IPS DF 4.7 (cell line): ENCODE results near the gene PRAMEF12.
"Not testable (repeated sequence)": the region's sequence is repeated elsewhere in the genome, so short reads cannot be mapped to it uniquely, and the experiment has no call there.

Source experiments
- DNase-seq: peaks from one replicate; pipeline ENCODE4 v3.0.0-alpha.2; 2013; ENCODE audit warnings: low spot score; ENCODE audit errors: extremely low read depth

Gene PRAMEF12

DNA sequence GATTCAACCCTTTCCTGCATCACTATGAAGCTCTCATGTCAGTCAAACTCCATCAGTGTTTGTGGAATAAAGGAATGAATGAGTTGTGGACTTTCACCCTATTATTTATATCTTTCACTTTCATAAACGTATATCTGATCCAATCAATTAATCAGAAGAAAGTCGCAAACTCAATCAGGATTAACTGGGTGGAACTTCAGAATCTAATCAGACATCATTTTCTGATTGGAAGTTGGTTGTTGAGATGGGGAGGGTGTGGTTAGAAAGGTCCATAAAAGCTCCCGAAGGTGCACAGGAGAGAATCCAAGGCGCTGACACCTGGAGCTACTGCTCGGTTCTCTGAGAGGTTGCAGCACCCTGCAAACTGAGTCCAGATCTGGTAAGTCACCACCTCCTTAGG, at the start of gene PRAMEF12:
TSS of gene PRAMEF12 (plus strand) at position 301 of the 400 bp plus-strand sequence. CDS start 1,130 bp downstream, outside the sequence.
- no peak for DNase-seq

DNA sequence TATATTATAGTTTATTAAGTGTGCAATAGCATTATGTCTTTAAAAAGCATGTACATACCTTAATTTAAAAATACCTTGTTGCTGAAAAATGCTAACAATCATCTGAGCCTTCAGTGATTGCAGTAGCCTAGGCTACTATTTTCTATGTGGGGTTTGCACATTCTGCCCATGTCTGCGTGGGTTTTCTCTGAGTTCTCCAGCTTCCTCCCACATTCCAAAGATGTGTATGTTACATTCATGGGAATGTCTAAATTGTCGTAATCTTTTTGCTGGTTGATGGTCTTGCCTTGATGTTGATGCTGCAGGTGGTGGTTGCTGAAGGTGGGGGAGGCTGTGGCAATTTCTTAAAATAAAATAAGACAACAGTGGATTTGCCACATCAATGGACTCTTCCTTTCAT, 45.1 kb upstream of the PRAMEF12 start:
- DNase-seq: no peak

DNA sequence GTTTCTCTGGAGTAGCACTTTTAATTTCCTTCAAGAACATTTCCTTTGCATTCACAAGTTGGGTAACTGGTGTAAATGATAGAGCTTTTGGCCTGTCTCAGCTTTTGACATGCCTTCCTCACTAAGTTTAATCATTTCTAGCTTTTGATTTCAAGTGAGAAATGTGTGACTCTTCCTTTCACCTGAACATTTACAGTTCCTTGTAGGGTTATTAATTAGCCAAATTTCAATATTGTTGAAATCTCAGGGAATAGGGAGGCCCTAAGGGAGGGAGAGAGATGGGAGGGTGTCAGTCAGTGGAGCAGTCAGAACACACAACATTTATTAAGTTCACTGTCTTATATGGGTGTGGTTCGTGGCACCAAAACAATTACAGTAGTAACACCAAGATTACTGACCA, 43.4 kb upstream of the PRAMEF12 start:
- DNase-seq: no peak

DNA sequence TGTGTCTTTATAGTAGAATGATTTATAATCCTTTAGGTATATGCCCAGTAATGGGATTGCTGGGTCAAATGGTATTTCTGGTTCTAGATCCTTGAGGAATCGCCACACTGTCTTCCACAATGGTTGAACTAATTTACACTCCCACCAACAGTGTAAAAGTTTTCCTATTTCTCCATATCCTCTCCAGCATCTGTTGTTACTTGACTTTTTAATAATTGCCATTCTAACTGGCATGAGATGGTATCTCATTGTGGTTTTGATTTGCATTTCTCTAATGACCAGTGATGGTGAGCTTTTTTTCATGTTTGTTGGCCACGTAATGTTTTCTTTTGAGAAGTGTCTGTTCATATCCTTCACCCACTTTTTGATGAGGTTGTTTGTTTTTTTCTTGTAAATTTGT, 42.5 kb upstream of the PRAMEF12 start:
- DNase-seq: not testable (repeated sequence)

DNA sequence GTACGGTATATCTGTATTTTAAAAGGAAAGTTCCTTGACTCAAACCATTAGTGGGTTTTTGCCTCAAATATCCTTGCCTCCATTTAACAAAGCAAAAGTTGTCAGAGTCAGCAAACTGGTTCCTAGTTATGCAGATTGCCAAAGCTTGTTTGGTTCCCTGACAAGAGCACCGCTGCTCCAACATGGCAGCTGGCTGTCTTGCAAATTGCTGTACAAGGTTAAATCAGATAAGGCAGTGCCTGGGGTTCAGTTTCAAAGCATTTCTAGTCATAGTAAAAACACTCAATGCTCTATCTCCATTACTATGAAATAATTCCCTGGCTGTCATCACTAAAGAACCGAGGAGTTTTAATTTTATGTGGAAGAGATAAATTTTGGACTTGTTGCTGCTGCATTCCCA, 38.9 kb upstream of the PRAMEF12 start:
- no peak for DNase-seq

DNA sequence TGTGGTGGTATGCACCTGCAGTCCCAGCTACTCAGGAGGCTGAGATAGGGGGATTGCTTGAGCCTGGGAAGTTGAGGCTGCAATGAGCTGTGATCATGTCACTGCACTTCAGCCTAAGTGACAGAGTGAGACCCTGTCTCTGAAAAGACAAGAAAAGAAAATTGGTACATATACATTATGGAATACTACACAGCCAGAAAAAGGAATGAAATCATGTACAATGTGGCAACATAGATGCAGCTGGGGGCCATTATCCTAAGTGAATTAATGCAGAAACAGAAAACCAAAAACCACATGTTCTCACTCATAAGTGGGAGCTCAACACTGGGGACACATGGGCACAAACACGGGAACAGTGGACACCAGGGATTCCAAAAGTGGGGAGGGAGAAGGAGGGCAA, 34.6 kb upstream of the PRAMEF12 start:
- no peak for DNase-seq

DNA sequence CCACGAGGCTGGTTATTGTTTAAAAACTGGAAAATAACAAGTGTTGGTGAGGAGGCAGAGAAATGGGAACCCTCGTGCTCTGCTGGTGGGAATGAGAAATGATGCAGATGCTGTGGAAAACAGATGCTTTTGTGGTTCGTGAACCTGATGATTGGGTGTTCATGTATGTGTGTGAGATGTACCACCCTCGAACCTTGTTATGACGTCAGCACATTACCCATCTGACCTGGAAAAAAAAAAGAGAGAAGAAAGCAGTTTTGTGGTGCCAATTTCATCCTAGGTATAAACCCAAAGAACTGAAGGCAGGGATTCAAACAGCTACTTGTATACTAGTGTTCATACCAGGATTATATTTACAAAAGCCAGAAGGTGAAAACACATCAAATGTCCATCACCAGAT, 33.9 kb upstream of the PRAMEF12 start:
- no peak for DNase-seq

DNA sequence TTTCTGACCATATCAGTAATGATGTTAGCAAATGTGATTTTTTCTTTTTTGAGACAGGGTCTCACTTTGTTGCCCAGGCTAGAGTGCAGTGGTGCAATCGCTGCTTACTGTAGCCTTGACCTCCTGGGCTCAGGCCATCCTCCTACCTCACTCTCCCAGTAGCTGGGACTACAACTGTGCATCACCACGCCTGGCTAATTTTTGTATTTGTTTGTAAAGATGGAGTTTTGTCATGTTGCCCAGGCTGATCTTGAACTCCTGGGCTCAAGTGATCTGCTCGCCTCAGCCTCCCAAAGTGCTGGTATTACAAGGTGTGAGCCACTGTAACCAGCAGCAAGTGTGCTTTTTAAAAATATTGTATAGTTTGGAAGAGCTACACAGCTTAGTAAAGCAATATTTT, 31.6 kb upstream of the PRAMEF12 start:
- DNase-seq: no peak

DNA sequence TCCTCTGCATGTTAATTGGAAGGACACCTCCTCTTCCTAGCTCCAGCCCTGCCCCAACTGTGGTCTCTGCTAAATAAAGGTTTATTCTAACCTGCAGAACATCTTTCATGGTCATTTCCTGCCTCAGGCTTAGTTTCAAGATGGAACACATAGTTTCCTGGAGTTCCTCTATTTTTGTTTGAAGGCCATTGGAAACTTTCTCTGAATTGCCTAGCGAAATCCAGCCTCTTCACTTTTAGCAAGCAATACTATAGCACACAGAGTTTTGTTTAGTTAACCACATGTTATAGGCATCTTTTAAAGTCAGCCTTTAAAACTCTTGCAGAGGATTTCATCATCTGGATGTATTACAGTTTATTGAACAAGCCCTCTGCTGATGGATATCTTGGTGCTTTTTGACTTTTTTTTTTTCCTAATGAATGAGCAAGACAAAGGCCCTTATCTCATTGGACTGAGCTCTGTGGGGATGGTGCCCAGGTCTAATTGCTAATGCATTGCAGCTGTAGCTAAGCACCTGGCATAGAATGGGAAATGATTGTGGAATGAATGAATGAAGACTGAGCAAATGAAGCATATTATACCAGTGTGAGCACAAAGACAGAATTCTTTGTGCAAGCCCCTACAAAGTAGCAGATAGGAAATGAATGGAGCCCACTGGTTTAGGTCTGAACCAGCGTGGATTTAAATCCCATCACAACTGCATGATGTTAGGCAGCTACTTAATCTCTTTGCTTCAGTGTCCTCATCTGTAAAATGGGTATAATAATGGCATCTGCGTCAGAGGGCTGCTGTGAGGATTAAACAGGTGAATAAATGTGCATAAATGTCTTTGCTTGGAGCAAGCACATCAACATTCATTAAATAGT, 28.2 kb upstream of the PRAMEF12 start:
- no peak for DNase-seq

DNA sequence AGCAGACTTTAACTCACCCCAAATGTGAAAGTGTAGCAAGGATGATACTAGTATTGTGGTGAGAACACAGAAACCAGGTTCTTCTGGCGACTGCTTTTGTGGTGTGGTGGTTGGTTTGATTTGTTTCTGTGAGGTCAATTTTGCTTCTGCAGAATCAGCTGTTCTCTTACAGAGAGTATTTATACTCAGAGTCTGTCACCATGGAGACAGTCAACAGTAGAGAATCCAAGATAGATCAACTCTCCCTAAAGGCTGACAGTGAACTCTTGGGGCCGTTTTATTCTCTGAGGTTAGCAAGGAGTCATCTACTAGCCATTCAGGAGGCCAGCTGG, 27.6 kb upstream of the PRAMEF12 start, which contains the start of gene CFAP107:
TSS of gene CFAP107 (plus strand) at position 209 of the 332 bp plus-strand sequence. CDS start 231 bp downstream, outside the sequence.
- DNase-seq: no peak

DNA sequence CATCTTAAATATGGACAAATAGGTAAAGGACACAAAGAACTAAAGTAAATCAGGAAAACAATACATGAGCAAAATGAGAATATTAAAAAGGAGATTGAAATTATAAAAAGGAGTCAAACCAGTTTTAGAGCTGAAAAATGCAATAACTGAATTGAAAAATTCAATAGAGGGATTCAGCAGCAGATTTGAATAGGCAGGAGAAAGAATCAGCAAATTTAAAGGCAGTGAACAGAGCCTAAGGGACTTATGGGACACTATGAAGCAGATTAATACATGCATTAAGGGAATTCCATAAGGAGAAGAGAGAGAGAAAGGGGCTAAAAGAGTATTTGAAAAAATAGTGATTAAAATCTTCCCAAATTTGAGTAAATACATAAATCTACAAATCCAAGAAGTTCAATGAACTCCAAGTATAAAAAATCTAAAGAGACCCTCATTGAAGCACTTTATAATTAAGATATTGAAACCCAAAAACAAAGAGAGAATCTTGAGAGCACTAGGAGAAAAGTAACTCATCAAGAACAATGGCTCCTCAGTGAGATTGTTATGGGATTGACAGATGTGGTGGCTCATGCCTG, 24.7 kb upstream of the PRAMEF12 start:
- DNase-seq: no peak

DNA sequence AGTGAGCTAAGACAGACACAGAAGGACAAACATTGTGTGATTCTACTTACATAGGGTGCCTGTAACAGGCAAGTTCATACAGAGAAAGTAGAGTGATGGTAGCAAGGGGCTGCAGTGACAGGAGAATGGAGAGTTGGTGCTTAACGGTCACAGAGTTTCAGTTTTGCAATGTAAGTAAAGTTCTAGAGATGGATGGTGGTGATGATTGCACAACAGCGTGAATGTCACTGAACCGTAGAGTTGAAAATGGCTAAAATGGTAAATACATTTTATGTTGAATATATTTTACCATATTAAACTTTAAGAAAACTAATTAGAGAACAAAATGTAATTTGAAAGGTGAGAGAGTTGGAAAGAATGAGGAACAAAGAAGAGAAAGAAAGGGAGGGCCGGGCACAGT, 18.8 kb upstream of the PRAMEF12 start:
- no peak for DNase-seq

DNA sequence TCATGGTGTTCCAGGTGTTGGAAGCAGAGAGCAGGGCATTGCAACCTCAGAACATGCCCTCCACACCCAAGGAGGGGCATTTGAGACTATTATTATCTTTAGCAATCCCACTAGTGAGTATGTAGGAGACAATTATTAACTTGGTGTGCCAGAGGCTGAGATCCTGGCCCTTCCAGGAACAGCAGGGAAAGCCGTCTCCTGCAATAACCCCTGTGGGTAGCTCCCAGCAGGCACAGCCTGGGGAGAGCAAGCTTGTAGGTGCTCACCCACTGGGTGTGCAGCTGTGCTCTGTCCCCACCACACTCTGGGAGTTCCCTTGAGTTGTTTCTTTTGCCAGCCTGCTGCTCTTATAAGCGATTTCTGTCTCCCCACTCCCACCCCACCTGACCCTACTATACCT, 17.3 kb upstream of the PRAMEF12 start:
- DNase-seq: no peak

DNA sequence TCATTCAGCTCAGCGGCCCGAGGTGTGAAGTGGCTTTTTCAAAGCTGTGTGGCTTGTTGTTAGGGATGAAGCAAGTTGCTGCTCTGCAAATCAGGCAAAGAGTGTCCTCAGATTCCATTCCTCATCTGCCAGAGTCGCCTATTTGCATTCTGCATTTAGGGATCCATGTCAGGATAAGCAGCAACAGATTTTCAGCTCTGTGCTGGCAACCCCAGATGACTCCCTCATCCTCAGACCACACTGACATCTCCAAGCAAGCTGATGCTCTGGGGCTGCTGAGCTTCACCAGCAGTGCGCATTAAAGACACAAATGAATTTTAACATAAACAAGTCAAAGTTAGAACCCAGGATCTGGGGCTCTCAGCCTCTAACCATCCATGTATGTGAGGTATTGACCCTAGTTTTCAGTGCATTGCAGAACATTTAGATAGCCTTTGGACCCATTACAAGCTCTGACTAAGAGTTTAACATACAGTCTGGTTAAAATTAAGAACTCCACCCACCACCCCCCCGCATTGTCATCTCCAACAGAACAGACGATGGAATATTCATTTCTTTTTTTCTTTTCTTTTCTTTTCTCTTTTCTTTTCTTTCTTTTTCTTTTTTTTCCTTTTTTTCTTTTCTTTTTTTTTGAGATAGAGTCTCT, 16.6 kb upstream of the PRAMEF12 start:
- DNase-seq: no peak

DNA sequence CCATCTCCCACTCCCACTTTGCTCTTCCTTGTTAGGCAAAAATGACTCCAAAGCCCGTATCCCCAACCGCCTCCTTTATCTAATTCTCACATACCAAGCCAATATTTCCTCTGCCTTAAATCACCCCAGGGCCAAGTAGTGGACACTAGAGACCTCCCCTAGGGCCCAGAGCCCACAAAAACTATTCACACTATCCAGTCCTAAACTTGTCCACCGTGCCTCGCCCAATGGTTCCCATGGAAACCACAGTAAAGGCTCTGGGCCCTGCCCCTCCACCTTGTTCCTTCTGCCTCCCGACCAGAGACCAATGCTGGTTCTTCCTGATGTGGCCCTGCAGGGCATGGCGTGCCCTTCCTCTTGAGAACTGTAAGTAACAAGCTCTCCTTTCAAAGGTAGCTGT, 15.7 kb upstream of the PRAMEF12 start:
- no peak for DNase-seq

DNA sequence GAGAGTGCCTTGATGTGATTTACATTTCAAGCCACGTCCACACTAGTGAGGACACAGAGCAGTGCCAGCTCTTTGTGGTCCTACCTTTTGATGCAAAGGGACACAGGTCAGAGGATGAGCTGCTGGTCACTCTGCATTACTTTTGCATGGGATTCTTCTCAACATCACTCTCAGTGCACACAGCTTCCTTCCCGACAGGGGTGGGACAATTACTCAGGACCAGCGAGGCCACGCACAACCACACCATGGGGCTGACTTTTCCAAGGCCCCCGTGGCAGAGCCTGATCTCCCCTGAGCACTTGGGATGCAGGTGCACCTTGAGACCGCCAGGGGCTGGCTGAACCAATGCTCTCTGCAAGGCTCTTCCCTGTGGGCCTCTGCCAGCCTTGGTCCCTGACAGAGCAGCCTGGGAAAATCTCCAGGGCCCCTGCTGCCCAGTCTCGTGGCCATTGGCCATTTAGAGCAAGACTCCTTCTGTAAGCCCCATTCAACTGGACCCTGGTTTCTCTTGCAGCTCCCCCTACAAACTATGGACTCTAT, 13.2 kb upstream of the PRAMEF12 start:
- DNase-seq: no peak

DNA sequence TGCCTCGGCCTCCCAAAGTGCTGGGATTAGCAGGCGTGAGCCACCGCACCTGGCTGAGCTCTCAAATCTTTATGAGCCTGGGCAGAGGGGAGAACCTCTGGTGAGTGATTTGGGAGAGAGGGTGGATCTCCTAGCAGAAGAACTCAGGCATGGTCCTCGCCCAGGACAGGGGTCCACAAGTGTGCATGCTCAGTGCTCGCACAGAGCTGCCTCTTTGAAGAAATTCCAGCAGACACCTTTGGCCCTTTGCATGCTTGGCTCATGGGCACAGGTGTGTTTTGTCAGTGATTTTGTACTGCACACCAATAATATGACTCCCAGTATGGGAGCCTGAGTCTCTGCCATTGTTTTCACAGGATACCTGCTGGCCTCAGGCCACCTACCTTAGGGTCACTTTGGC, 11.8 kb upstream of the PRAMEF12 start:
- DNase-seq: no peak

DNA sequence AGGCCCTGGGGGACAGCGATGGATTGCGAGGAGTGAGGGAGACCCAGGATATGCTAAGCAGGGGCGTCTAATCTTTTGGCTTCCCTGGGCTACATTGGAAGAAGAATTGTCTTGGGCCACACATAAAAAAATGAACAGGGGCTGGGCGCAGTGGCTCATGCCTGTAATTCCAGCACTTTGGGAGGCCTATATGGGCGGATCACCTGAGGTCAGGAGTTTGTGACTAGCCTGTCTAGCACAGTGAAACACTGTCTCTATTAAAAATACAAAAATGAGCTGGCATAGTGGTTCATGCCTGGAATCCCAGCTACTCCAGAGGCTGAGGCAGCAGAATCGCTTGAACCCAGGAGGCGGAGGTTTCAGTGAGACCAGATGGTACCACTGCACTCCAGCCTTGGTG, 10.8 kb upstream of the PRAMEF12 start:
- no peak for DNase-seq

DNA sequence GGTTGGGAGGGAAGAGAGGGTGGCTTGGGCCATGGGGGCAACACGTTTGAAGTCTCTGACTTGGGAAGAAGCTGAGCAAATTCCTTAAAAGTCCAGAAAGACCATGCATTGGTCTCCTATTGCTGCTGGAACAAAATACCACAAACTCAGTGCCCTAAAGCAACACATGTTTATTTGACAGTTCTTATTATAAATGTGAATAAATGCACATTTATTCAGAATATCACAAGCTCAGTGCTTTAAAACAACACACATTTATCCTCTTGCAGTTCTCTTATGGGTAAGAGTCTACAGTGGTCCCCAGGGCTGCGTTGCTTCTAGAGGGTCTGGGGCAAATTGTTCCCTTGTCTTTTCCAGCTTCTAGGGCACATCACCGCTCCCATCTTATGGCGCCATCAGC, 10.1 kb upstream of the PRAMEF12 start:
- no peak for DNase-seq

DNA sequence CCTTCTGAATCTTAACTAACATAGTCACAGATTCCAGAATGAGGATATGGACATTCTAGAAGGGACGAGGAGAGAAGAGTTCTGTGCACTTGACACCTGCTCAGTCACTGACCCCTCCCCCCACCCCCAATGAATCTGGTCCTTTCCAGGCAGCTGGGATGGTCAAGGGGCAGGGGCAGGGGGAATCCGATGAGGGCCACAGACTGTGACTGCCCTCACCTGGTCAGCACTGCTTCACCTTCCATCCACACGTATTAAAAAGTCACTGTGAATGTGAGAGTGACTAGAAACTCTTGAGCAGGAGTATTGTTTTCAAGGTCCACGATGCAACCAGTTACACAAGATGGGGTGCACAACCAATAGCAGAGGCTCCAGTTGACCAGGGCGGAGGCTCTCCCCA, 9.5 kb upstream of the PRAMEF12 start:
- no peak for DNase-seq

DNA sequence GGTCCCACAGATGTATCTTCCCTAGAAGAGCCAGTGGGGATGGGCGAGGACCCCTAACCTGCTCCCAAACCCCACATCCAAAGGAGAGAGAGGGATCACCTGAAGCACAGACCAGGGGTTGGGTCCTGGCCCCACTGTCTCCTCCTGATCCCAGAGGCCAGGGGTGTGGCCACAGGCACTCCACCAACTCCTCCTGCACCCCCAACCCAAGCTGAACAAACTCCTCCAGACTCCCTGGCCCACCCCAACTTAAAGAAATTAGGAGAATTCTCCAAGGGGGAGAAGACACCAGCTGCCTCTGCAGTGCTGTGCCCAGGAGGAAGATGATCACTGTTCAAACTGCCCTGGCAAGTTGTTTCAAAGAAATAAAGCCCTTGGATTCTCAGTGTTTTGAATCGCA, 4.5 kb upstream of the PRAMEF12 start:
- no peak for DNase-seq

DNA sequence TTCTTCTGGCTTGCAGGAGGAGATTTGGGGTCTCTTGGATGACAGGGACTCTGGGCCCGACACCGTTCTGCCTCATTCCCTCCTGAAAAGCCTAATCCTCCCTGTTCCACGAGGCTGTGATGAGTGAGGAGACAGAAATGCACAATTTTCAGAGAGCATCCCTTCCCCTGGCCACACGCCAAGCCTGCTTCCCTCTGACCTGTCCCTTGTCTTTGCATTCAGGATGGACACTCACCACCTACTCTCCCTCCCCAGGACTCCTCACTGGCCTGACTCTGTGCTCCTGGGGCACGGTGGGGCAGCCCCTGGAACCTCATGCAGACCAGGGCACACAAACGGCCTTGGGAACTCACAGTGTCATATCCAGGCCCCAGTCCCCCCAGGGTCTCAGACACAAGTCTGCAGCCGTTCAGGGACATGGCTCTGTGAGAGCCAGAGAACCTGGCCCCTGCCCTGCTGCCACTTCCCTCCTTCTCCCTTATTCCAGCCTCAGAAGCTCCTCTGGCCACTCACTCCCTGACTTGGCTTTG, 3.5 kb upstream of the PRAMEF12 start:
- DNase-seq: no peak
